Ishikawa (cell line): Measurements from ENCODE around the gene MROH7.

Experiments
- CEBPB ChIP-seq: IDR thresholded peaks from 2 replicates; pipeline ENCODE4 v1.6.1; 2012
- CREB1 ChIP-seq: IDR thresholded peaks from 2 replicates; pipeline ENCODE4 v1.6.1; 2012; ENCODE audit warnings: low read depth
- EGR1 ChIP-seq: IDR thresholded peaks from 2 replicates; pipeline ENCODE4 v1.6.1; 2012
- EP300 ChIP-seq: IDR thresholded peaks from 2 replicates; pipeline ENCODE4 v1.6.1; 2012; ENCODE audit warnings: borderline replicate concordance
- FOXM1 ChIP-seq: IDR thresholded peaks from 2 replicates; pipeline ENCODE4 v1.6.1; 2012; ENCODE audit warnings: low read depth, borderline replicate concordance
- MAX ChIP-seq: IDR thresholded peaks from 2 replicates; pipeline ENCODE4 v1.6.1; 2012
- NFIC ChIP-seq: IDR thresholded peaks from 2 replicates; pipeline ENCODE4 v1.6.1; 2012
- RAD21 ChIP-seq: IDR thresholded peaks from 2 replicates; pipeline ENCODE4 v1.6.1; 2012; ENCODE audit warnings: low read depth
- REST ChIP-seq: IDR thresholded peaks from 2 replicates; pipeline ENCODE4 v1.6.1; 2012; ENCODE audit warnings: low read depth, mild to moderate bottlenecking
- TAF1 ChIP-seq: IDR thresholded peaks from 2 replicates; pipeline ENCODE4 v1.6.1; 2012; ENCODE audit warnings: low read depth, mild to moderate bottlenecking
- TCF12 ChIP-seq: IDR thresholded peaks from 2 replicates; pipeline ENCODE4 v1.6.1; 2012; ENCODE audit warnings: low read depth
- TEAD4 ChIP-seq: IDR thresholded peaks from 2 replicates; pipeline ENCODE4 v1.6.1; 2012
- YY1 ChIP-seq: IDR thresholded peaks from 2 replicates; pipeline ENCODE4 v1.6.1; 2012; ENCODE audit warnings: low read depth
- ZBTB7A ChIP-seq: IDR thresholded peaks from 2 replicates; pipeline ENCODE4 v1.6.1; 2012; ENCODE audit warnings: low read depth
- TF ChIP-seq, protein P1 (sequence below): IDR thresholded peaks from 2 replicates; pipeline ENCODE4 v1.6.1; 2012

MROH7 gene

DNA sequence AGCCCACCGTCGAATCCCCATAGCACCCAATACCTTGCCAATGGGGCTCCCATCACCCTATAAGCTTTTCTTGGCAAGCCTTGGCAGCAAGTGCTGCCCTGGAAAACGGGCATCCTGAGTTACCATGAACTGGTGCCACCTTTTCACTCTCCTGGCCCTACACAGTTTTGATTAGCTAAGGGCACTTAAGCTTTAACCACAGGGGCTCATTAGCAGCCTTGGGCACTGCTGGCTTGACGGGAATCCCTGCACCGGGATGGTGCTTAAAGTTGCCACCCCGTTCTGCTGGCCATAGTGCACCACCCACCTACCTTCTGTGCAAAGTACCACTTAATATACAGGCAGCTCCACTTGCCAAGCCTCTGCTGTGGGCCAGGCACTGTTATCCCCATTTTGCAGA lies 109.0 kb downstream of the MROH7 start:
- TF ChIP-seq, protein P1, sequence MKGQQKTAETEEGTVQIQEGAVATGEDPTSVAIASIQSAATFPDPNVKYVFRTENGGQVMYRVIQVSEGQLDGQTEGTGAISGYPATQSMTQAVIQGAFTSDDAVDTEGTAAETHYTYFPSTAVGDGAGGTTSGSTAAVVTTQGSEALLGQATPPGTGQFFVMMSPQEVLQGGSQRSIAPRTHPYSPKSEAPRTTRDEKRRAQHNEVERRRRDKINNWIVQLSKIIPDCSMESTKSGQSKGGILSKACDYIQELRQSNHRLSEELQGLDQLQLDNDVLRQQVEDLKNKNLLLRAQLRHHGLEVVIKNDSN = no peak
- TF ChIP-seq FOXM1 (no peak), CEBPB (no peak), MAX (no peak), EP300 (no peak), TAF1 (no peak), NFIC (no peak), TCF12 (no peak), TEAD4 (no peak), CREB1 (no peak), EGR1 (no peak), RAD21 (no peak), REST (no peak), ZBTB7A (no peak), YY1 (no peak)

GRCh38 chr1:54751426-54751825 lies 109.8 kb downstream of the MROH7 start:
- TF ChIP-seq FOXM1 (no peak), EP300 (no peak), NFIC (no peak), EGR1 (no peak), YY1 (no peak), TCF12 (no peak), TEAD4 (no peak), MAX (no peak), TAF1 (no peak), CREB1 (no peak), ZBTB7A (no peak), REST (no peak), RAD21 (no peak), CEBPB (no peak)
- TF ChIP-seq, protein P1 = no peak

- TF ChIP-seq FOXM1 (no peak), EGR1 (no peak), TAF1 (no peak), MAX (no peak), TCF12 (no peak), EP300 (no peak), REST (no peak), CREB1 (no peak), RAD21 (no peak), ZBTB7A (no peak), TEAD4 (no peak), CEBPB (no peak), NFIC (no peak), YY1 (no peak)
- TF ChIP-seq, protein P1 = no peak
Measured at GRCh38 chr1:54754045-54754444, 112.5 kb downstream of the MROH7 start.

- TF ChIP-seq ZBTB7A (no peak), CEBPB (no peak), TAF1 (no peak), YY1 (no peak), RAD21 (no peak), TEAD4 (no peak)
- TF ChIP-seq, protein P1 = no peak
Measured at GRCh38 chr1:54754486-54755285, 113.1 kb downstream of the MROH7 start.
